HepG2 (cell line): ENCODE measurements around the gene TMEM130. TPM values are rescaled to one million over a fixed set of nuclear protein-coding genes. Genes with fewer than 3 reads are reported as not detected.

Experiments
- ATAC-seq: fragments of 200-7000 bp; cut with Tn5 transposase; 3 replicates; pipeline ENCODE4 v1.9.1; 2020; ENCODE audit warnings: mild to moderate bottlenecking, moderate library complexity
- BruUV-seq: library from RNA; stranded (reverse); fragments of 400-500 nt; replicated peaks from 2 replicates; lab custom pipeline; 2021; lab: Mats Ljungman, UMichigan
- CTCF ChIA-PET: fragments of 300-600 bp; formaldehyde crosslinking; extraction: SDS; loops from one replicate; lab custom pipeline; 2021; ENCODE audit warnings: low total read pairs, inconsistent platforms, low intra/inter-chr PET ratio; lab: Yijun Ruan, JAX
- POLR2A ChIA-PET: fragments of 350-600 bp; sonication (Branson Sonifier 250); formaldehyde crosslinking; loops from one replicate; lab custom pipeline; 2020; ENCODE audit warnings: antibody characterized with exemption, inconsistent platforms; lab: Yijun Ruan, JAX
- DNase-seq: peaks from one replicate; pipeline ENCODE4 v3.0.0-alpha.2; 2015; ENCODE audit warnings: low spot score
- FAIRE-seq: peaks from 3 replicates; lab custom pipeline; 2011; peaks lifted over from hg19 to GRCh38; lab: Jason Lieb, UNC
- H2AFZ ChIP-seq: one replicate; pipeline ENCODE4 v1.6.1; 2011; ENCODE audit warnings: low read length, inconsistent platforms
- H3K27ac ChIP-seq: fragments of 300-600 bp; 3 replicates; pipeline ENCODE4 v1.8.0; 2011; ENCODE audit warnings: mixed run types, mild to moderate bottlenecking, mixed read lengths, low read length, inconsistent platforms; ENCODE audit not compliant: insufficient read depth; ENCODE audit errors: extremely low read length
- H3K27me3 ChIP-seq, 2 experiments: fragments of 200-600 bp in 1 of 2; 2 replicates in 1 of 2; 3 replicates in 1 of 2; pipeline versions ENCODE4 v1.6.0 to v1.8.0; 2011; ENCODE audit warnings: low read length in 2 of 2, mild to moderate bottlenecking in 2 of 2, moderate library complexity in 2 of 2, inconsistent platforms in 1 of 2; ENCODE audit not compliant: insufficient read depth in 2 of 2, control insufficient read depth in 1 of 2
- H3K36me3 ChIP-seq, 2 experiments: fragments of 200-600 bp in 1 of 2; replicated peaks in 1 of 2; 2 replicates in 1 of 2; 3 replicates in 1 of 2; pipeline versions ENCODE4 v1.5.1 to v1.8.0; 2011; ENCODE audit warnings: low read length in 2 of 2, inconsistent platforms in 1 of 2; ENCODE audit not compliant: insufficient read depth in 2 of 2, control insufficient read depth in 1 of 2
- H3K4me1 ChIP-seq: 2 replicates; pipeline ENCODE4 v1.5.1; 2012; ENCODE audit warnings: low read length, inconsistent platforms; ENCODE audit not compliant: insufficient read depth
- H3K4me2 ChIP-seq: 2 replicates; pipeline ENCODE4 v1.6.0; 2011; ENCODE audit warnings: low read depth, low read length, inconsistent platforms
- H3K4me3 ChIP-seq, 3 experiments: fragments of 200-600 bp in 1 of 3; sonication (generic), shearing (Covaris generic) in 1 of 3; replicated peaks in 1 of 3; 2 replicates each; pipeline ENCODE4 v1.5.1; 2011 to 2016; ENCODE audit warnings: low read length in 3 of 3, inconsistent platforms in 2 of 3, low read depth in 2 of 3, mild to moderate bottlenecking in 2 of 3, control low read depth in 1 of 3, mixed read lengths in 1 of 3; ENCODE audit not compliant: insufficient read depth in 1 of 3
- H3K79me2 ChIP-seq: one replicate; pipeline ENCODE4 v1.6.1; 2011; ENCODE audit warnings: low read length, inconsistent platforms; ENCODE audit not compliant: insufficient read depth
- H3K9ac ChIP-seq: 2 replicates; pipeline ENCODE4 v1.6.0; 2011; ENCODE audit warnings: mild to moderate bottlenecking, low read depth, low read length, inconsistent platforms; ENCODE audit not compliant: insufficient read depth
- H3K9me3 ChIP-seq: 2 replicates; pipeline ENCODE4 v1.5.1; 2012; ENCODE audit warnings: mild to moderate bottlenecking, low read length
- H4K20me1 ChIP-seq: 2 replicates; pipeline ENCODE4 v1.6.0; 2011; ENCODE audit warnings: inconsistent platforms, mild to moderate bottlenecking, low read length, moderate library complexity; ENCODE audit not compliant: insufficient read depth
- BCLAF1 ChIP-seq: fragments of 450-650 bp; IDR thresholded peaks from 2 replicates; pipeline ENCODE4 v1.6.1; 2017; ENCODE audit warnings: mild to moderate bottlenecking
- BRD4 ChIP-seq: sonication (generic); formaldehyde crosslinking; IDR thresholded peaks from 2 replicates; pipeline ENCODE4 v1.4.0; 2020; ENCODE audit warnings: missing genetic modification reagents
- HDAC6 ChIP-seq: fragments of 200-600 bp; sonication (generic); IDR thresholded peaks from 2 replicates; pipeline ENCODE4 v1.7.0; 2017; ENCODE audit warnings: mild to moderate bottlenecking, antibody characterized with exemption, low read length, low read depth
- JUN ChIP-seq: sonication (generic); formaldehyde crosslinking; IDR thresholded peaks from 2 replicates; pipeline ENCODE4 v1.4.0; 2020; ENCODE audit warnings: mild to moderate bottlenecking, missing genetic modification reagents
- PCBP1 ChIP-seq: fragments of 200-400 bp; formaldehyde crosslinking; IDR thresholded peaks from 2 replicates; pipeline ENCODE4 v1.6.1; 2017; ENCODE audit warnings: mild to moderate bottlenecking, low read depth, low read length, borderline replicate concordance
- RNF219 ChIP-seq: sonication (generic); formaldehyde crosslinking; IDR thresholded peaks from 2 replicates; pipeline ENCODE4 v1.5.0; 2020; ENCODE audit warnings: mild to moderate bottlenecking, missing genetic modification reagents
- TEAD3 ChIP-seq: optimal IDR thresholded peaks from 2 replicates; pipeline ENCODE3; 2016; ENCODE audit warnings: borderline replicate concordance
- U2AF2 ChIP-seq: fragments of 200-400 bp; formaldehyde crosslinking; IDR thresholded peaks from 2 replicates; pipeline ENCODE4 v1.6.1; 2017; ENCODE audit warnings: low read depth, mild to moderate bottlenecking, low read length
- ZNF331 ChIP-seq: sonication (generic); formaldehyde crosslinking; IDR thresholded peaks from 2 replicates; pipeline ENCODE4 v1.4.0; 2020; ENCODE audit warnings: missing genetic modification reagents
- ZSCAN25 ChIP-seq: sonication (generic); formaldehyde crosslinking; IDR thresholded peaks from 2 replicates; pipeline ENCODE4 v1.8.0; 2022; ENCODE audit warnings: mild to moderate bottlenecking, missing genetic modification reagents
- WGBS: methylation state at CpG from one replicate; pipeline ENCODE4 v1.1.6; 2017; ENCODE audit warnings: low lambda C conversion rate; 5-methylcytosine and 5-hydroxymethylcytosine counted together
- in situ Hi-C: cut with HindIII; loops from 2 replicates; pipeline ENCODE4 v1.10.0; 2017; ENCODE audit warnings: low pct_unique_long_range_greater_than_20kb; ENCODE audit not compliant: extremely low pct_ligation_motif_present
- intact Hi-C: fragments of 100-400 bp; cut with micrococcal nuclease; formaldehyde crosslinking; loops from one replicate; pipeline ENCODE4 v1.10.0; 2022; ENCODE audit not compliant: unreplicated experiment
- polyA plus RNA-seq, 8 experiments: library from polyadenylated mRNA; depleted of rRNA in 3 of 8; stranded (reverse) in 7 of 8; unstranded in 1 of 8; fragments of >200 nt; fragmentation: Illumina TruSeq in 4 of 8; extraction: Trizol in 4 of 8; gene quantifications; 2 replicates each; pipeline versions ENCODE4 v1.2.1 to v1.2.3, GENCODE V29; 2011 to 2016; ENCODE audit warnings: low read depth in 4 of 8, missing spikeins in 1 of 8, mixed read lengths in 1 of 8; ENCODE audit not compliant: insufficient read depth in 1 of 8
- total RNA-seq, 5 experiments: library from RNA; depleted of rRNA; stranded (reverse); fragments of >200 nt; fragmentation: Illumina TruSeq; extraction: Trizol; gene quantifications; 2 replicates each; pipeline ENCODE4 v1.2.3, GENCODE V29; 2016; ENCODE audit warnings: low read depth in 1 of 5

TMEM130 gene
- total and polyA plus RNA-seq, 2 of the 13 experiments (the other 11 are each of a cell fraction or from before 2014, with no cell fraction given), result not detected

GRCh38 chr7:98911916-98912315, 42.1 kb upstream of the TMEM130 start:
- no TSS peak for BruUV-seq

More at GRCh38 chr7:98911916-98912315, 42.1 kb upstream of the TMEM130 start:
- CTCF ChIA-PET, result no interaction called here
- Histone ChIP-seq H3K9ac (no peak overlapping the region), H3K4me1 (no peaks in the 10 kb centered on the region), H3K4me2 (no peak overlapping the region), H3K27me3 (no peaks in the 10 kb centered on the region), H3K36me3 (peaks cover 23 to 78% of the 10 kb centered on the region in 2 experiments), H2AFZ (no peak overlapping the region), H3K79me2 (no peaks in the 10 kb centered on the region), H3K9me3 (no peaks in the 10 kb centered on the region), H4K20me1 (no peaks in the 10 kb centered on the region), H3K27ac (no peak overlapping the region), H3K4me3 (no peak overlapping the region)
- intact Hi-C loops (no loop called here), in situ Hi-C loops (no loop called here)
- DNase-seq, result no peak
- POLR2A ChIA-PET, result no interaction called here
- TF ChIP-seq ZNF331 (CRISPR knock-in tag), result no peak
- no peak for TF ChIP-seq RNF219 (CRISPR knock-in tag)
- TF ChIP-seq HDAC6, result no peak
- no peak for TF ChIP-seq BCLAF1
- no peak for TF ChIP-seq PCBP1
- no peak for TF ChIP-seq JUN (CRISPR knock-in tag)
- no peak for TF ChIP-seq BRD4 (CRISPR knock-in tag)
- no peak for TF ChIP-seq U2AF2
- no peak for TF ChIP-seq ZSCAN25 (CRISPR knock-in tag)
- TF ChIP-seq TEAD3 (CRISPR knock-in tag), result no peak
- ATAC-seq, result no peak
- no peak for FAIRE-seq
- WGBS, result 96% methylated on average over 5 of the region's 5 CpGs
